ENCODE results near the gene CELF5.

The CELF5 gene

DNA sequence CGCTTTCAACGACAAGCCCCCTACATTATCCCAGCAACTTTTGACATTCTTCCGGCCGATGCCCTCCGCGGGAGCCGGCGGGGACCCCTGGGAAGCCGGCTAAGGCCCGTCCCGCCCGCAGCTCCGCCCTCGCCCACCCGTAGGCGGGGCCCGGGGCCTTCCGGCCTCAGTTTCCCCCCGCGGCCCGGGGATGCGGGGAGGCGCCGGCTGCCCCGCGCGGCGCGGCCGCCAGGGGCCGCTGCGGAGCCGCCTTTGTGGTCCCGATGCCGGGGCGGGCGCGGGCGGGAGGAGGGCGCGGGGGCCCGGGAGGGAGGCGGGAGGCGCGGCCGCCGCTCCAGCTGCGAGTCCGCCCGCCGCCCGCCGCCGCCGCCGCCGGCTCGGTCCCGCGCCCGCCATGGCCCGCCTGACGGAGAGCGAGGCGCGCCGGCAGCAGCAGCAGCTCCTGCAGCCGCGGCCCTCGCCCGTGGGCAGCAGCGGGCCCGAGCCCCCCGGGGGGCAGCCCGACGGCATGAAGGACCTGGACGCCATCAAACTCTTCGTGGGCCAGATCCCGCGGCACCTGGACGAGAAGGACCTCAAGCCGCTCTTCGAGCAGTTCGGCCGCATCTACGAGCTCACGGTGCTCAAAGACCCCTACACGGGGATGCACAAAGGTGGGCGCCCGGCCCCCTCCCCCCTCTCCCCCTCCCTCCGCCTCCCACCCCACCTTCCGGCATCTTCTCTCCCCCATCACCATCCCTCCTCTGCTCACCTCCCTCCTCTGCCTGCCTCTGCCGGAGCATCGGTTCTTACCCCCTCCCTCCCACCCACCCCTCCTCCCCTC lies at the start of gene CELF5:
Gene CELF5 (plus strand): TSS at position 316 of the 823 bp plus-strand sequence. CDS start 79 bp downstream, at position 395.
- TF ChIP-seq, protein P1, sequence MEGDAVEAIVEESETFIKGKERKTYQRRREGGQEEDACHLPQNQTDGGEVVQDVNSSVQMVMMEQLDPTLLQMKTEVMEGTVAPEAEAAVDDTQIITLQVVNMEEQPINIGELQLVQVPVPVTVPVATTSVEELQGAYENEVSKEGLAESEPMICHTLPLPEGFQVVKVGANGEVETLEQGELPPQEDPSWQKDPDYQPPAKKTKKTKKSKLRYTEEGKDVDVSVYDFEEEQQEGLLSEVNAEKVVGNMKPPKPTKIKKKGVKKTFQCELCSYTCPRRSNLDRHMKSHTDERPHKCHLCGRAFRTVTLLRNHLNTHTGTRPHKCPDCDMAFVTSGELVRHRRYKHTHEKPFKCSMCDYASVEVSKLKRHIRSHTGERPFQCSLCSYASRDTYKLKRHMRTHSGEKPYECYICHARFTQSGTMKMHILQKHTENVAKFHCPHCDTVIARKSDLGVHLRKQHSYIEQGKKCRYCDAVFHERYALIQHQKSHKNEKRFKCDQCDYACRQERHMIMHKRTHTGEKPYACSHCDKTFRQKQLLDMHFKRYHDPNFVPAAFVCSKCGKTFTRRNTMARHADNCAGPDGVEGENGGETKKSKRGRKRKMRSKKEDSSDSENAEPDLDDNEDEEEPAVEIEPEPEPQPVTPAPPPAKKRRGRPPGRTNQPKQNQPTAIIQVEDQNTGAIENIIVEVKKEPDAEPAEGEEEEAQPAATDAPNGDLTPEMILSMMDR (IDR thresholded peaks at IDR 0.05; ENCODE audit: low read depth, low read length), result no peak
- H3K4me3 ChIP-seq (ENCODE audit: low read depth, low read length), result peak within 1 kb of the TSS; percentile 27; the same call in 1 of the 2 replicates

DNA sequence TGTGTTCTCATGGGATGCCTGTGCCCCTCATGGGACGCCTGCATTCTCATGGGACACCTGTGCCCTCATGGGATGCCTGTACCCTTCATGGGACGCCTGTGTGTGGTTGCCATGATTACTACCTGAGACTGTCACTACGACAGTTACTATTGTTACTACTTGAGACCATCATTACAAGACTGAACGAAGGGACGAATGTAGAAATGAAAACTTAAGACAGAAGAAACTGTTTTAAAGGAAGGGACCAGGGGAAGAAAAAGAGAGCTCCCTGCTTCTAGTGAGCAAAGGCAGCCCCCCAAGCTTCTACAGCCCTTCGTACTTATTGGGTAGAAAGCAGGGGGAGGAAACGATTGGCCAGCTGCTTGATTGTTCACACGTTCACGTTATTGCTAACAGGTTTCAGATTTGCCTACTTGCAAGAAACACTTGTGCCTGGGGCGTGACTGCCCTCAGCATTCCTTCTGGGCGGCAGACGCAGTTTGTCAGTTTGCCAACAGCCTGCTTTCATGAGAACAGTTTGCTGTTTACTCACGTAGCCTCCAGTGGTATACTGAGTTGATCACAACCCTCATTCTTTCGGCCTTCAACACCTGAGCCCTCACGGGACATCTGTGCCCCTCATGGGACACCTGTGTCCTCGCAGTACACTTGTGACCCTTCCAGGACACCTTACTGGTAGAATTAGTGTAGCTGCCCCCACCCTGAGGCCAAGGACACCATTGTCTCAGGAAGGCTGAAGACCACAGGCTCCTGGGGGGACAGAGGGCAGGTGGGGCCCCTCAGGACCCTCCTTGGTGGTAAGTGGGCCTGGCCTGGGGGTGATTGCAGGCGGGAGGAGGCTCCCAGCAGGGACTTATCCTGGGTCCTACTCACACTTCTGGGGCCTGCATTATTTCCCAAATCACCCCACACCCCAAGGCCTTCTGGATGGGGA lies 48.4 kb upstream of the CELF5 start:
- H3K4me3 ChIP-seq (ENCODE audit: low read depth, low read length), result no peak overlapping the region

DNA sequence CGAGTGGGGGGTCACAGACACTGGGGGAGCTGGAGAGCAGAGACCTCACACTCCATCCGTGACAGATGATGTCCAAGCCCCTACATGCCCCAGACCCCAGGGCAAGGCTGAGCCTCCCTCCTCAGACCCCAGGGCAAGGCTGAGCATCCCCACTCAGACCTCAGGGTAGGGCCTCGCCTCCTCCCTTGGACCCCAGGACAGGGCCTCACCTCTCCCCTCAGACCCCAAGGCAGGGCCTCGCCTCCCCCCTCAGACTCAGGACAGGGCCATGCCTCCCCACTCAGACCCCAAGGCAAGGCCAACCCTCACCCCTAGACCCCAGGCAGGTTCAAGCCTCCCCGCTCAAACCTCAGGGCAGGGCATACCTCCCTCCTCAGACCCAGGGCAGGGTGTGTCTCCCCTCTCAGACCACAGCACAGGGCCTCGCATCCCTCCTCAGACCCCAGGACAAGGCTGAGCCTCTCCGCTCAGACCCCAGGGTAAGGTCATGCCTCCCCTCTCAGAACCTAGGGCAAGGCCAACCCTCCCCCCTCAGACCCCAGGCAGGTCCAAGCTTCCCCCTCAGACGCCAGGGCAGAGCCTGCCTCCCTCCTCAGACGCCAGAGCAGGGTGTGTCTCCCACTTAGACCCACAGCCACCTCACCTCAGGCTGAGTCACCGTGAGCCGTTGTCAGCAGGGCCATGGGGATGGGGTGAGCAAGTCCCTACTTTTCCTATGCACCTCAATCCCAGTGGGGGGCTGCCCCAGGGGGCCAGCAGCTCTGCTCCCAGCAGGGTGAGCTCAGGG lies 47.6 kb upstream of the CELF5 start:
- TF ChIP-seq, protein P1 (IDR thresholded peaks at IDR 0.05; ENCODE audit: low read depth, low read length), result no peak
- H3K4me3 ChIP-seq (ENCODE audit: low read depth, low read length), result no peak overlapping the region

More for the DNA sequence above, 48.4 kb upstream of the CELF5 start:
- TF ChIP-seq, protein P1 (IDR thresholded peaks at IDR 0.05; ENCODE audit: low read depth, low read length), result no peak

DNA sequence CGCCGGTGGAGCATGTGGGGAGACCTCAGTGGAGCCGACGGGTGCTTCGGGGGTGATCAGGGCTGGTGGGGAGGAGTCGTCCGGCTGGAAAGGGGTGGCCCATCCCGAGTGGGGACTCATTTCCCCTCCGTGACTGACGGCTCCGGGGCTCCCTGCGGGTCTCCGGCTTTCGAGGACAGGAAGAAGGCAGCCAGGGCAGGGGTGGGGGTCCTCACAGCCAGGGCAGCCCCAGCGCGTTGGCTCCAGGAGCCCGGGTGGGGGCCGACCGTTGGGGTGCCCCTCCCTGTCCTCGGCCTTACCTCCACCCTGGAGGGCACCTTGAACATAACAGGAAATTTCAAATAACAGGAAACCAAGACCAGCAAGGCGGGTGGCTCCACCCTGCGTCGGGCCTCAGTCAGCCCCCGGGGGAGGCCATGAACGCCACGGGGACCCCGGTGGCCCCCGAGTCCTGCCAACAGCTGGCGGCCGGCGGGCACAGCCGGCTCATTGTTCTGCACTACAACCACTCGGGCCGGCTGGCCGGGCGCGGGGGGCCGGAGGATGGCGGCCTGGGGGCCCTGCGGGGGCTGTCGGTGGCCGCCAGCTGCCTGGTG lies 46.0 kb upstream of the CELF5 start, which contains the start of gene S1PR4:
Gene S1PR4 (plus strand): TSS at position 393 of the 596 bp plus-strand sequence. CDS start 24 bp downstream, at position 417.
- TF ChIP-seq, protein P1 (IDR thresholded peaks at IDR 0.05; ENCODE audit: low read depth, low read length), result no peak
- H3K4me3 ChIP-seq (ENCODE audit: low read depth, low read length), result no peak within 1 kb of the TSS

DNA sequence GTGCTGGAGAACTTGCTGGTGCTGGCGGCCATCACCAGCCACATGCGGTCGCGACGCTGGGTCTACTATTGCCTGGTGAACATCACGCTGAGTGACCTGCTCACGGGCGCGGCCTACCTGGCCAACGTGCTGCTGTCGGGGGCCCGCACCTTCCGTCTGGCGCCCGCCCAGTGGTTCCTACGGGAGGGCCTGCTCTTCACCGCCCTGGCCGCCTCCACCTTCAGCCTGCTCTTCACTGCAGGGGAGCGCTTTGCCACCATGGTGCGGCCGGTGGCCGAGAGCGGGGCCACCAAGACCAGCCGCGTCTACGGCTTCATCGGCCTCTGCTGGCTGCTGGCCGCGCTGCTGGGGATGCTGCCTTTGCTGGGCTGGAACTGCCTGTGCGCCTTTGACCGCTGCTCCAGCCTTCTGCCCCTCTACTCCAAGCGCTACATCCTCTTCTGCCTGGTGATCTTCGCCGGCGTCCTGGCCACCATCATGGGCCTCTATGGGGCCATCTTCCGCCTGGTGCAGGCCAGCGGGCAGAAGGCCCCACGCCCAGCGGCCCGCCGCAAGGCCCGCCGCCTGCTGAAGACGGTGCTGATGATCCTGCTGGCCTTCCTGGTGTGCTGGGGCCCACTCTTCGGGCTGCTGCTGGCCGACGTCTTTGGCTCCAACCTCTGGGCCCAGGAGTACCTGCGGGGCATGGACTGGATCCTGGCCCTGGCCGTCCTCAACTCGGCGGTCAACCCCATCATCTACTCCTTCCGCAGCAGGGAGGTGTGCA lies 45.3 kb upstream of the CELF5 start:
- H3K4me3 ChIP-seq (ENCODE audit: low read depth, low read length), result no peak overlapping the region
- TF ChIP-seq, protein P1 (IDR thresholded peaks at IDR 0.05; ENCODE audit: low read depth, low read length), result no peak

Measured in WI38 (cell line).